IPS-18c (cell line): ENCODE data around the gene FNDC3B.

Source experiments
- H3K4me3 ChIP-seq: 2 replicates; pipeline ENCODE4 v1.7.0; 2013; ENCODE audit warnings: low read depth, mild to moderate bottlenecking, low read length, moderate library complexity; ENCODE audit not compliant: insufficient read depth
- H3K9me3 ChIP-seq: one replicate; pipeline ENCODE4 v1.6.1; 2013; ENCODE audit warnings: mild to moderate bottlenecking, low read length, moderate library complexity; ENCODE audit not compliant: control insufficient read depth, insufficient read depth

The FNDC3B gene

GRCh38 chr3:172112734-172113120 is 73.3 kb downstream of the FNDC3B start:
- Histone ChIP-seq H3K4me3 (no peak overlapping the region), H3K9me3 (no peaks in the 10 kb centered on the region)

- Histone ChIP-seq H3K9me3 (no peaks in the 10 kb centered on the region), H3K4me3 (no peak overlapping the region)
These were observed 74.3 kb downstream of the FNDC3B start for GRCh38 chr3:172113710-172114109.

- Histone ChIP-seq H3K4me3 (no peak overlapping the region), H3K9me3 (no peaks in the 10 kb centered on the region)
These were observed 75.7 kb downstream of the FNDC3B start for GRCh38 chr3:172115059-172115458.

- Histone ChIP-seq H3K4me3 (no peak overlapping the region), H3K9me3 (no peaks in the 10 kb centered on the region)
These were observed 76.4 kb downstream of the FNDC3B start for GRCh38 chr3:172115787-172116186.

GRCh38 chr3:172118019-172118418 is 78.6 kb downstream of the FNDC3B start:
- no peak overlapping the region for H3K4me3 ChIP-seq

GRCh38 chr3:172119266-172119969 is 80.0 kb downstream of the FNDC3B start:
- H3K9me3 ChIP-seq = no peaks in the 10 kb centered on the region
- no peak overlapping the region for H3K4me3 ChIP-seq

More at GRCh38 chr3:172118019-172118418, 78.6 kb downstream of the FNDC3B start:
- no peaks in the 10 kb centered on the region for H3K9me3 ChIP-seq

GRCh38 chr3:172120912-172121311 is 81.5 kb downstream of the FNDC3B start:
- Histone ChIP-seq H3K4me3 (no peak overlapping the region), H3K9me3 (no peaks in the 10 kb centered on the region)

- H3K9me3 ChIP-seq = no peaks in the 10 kb centered on the region
- no peak overlapping the region for H3K4me3 ChIP-seq
These were observed 82.6 kb downstream of the FNDC3B start for GRCh38 chr3:172121981-172122380.

- no peaks in the 10 kb centered on the region for H3K9me3 ChIP-seq
- no peak overlapping the region for H3K4me3 ChIP-seq
These were observed 84.9 kb downstream of the FNDC3B start for GRCh38 chr3:172124271-172124670.

- H3K4me3 ChIP-seq = no peak overlapping the region
- H3K9me3 ChIP-seq = no peaks in the 10 kb centered on the region
These were observed 85.7 kb downstream of the FNDC3B start for GRCh38 chr3:172125053-172125452.

GRCh38 chr3:172125963-172126457 is 86.6 kb downstream of the FNDC3B start:
- no peak overlapping the region for H3K4me3 ChIP-seq
- no peaks in the 10 kb centered on the region for H3K9me3 ChIP-seq

- Histone ChIP-seq H3K9me3 (no peaks in the 10 kb centered on the region), H3K4me3 (no peak overlapping the region)
These were observed 87.4 kb downstream of the FNDC3B start for GRCh38 chr3:172126741-172127140.

- no peak overlapping the region for H3K4me3 ChIP-seq
- no peaks in the 10 kb centered on the region for H3K9me3 ChIP-seq
These were observed 87.8 kb downstream of the FNDC3B start for GRCh38 chr3:172127141-172127540.

GRCh38 chr3:172127929-172128580 is 88.7 kb downstream of the FNDC3B start:
- Histone ChIP-seq H3K4me3 (no peak overlapping the region), H3K9me3 (no peaks in the 10 kb centered on the region)

- Histone ChIP-seq H3K4me3 (no peak overlapping the region), H3K9me3 (no peaks in the 10 kb centered on the region)
These were observed 89.5 kb downstream of the FNDC3B start for GRCh38 chr3:172128858-172129257.

GRCh38 chr3:172129498-172129849 is 90.1 kb downstream of the FNDC3B start:
- Histone ChIP-seq H3K9me3 (no peaks in the 10 kb centered on the region), H3K4me3 (no peak overlapping the region)

- Histone ChIP-seq H3K4me3 (no peak overlapping the region), H3K9me3 (no peaks in the 10 kb centered on the region)
These were observed 90.7 kb downstream of the FNDC3B start for GRCh38 chr3:172129850-172130716.

- no peak overlapping the region for H3K4me3 ChIP-seq
- H3K9me3 ChIP-seq = no peaks in the 10 kb centered on the region
These were observed 91.3 kb downstream of the FNDC3B start for GRCh38 chr3:172130717-172131050.
